Measurements from ENCODE around the gene RNF166. TPM values are rescaled to one million over a fixed set of nuclear protein-coding genes. Genes with fewer than 3 reads are reported as not detected.

RNF166 gene
- polyA plus RNA-seq, 1 donor from 2014 or later: 34.4 TPM

DNA sequence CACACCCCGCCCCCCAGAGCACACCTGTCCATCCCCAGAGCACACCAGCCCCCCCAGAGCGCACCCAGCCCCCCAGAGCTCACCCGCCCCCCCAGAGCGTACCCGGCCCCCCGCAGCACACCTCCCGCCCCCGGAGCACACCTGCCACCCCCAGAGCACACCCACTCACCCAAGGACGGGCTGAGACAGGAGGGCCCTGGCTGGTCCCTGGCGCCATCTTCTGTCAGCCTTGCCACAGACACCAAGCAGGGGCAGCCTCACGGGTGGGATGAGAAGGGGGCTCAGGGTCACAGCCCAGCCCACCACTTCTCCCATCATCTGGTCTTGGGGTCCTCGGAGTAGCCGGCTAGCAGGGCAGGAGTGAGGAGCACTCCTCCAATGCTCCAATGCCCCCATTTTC lies 47.0 kb upstream of the RNF166 start:
- no peak overlapping the region for H2AFZ ChIP-seq (ENCODE audit: low read depth, low read length)
- H3K36me3 ChIP-seq (ENCODE audit: insufficient read depth, low read length): no peaks in the 10 kb centered on the region
- no peak overlapping the region for H3K9ac ChIP-seq (ENCODE audit: low read length)
- no peaks in the 10 kb centered on the region for H3K9me2 ChIP-seq (ENCODE audit: insufficient read depth, low read length)
- no peak overlapping the region for H3K4me3 ChIP-seq (ENCODE audit: low read length)
- H3F3A ChIP-seq (ENCODE audit: insufficient read depth, low read length, poor library complexity, severe bottlenecking): no peaks in the 10 kb centered on the region
- TF ChIP-seq MXI1 (conservative IDR thresholded peaks at IDR 0.05; ENCODE audit: poor library complexity, severe bottlenecking) (no peak), EP300 (conservative IDR thresholded peaks at IDR 0.05; ENCODE audit: poor library complexity, severe bottlenecking) (no peak), REST (IDR thresholded peaks at IDR 0.05; ENCODE audit: borderline replicate concordance) (no peak), RAD21 (conservative IDR thresholded peaks at IDR 0.05) (no peak), TAF1 (IDR thresholded peaks at IDR 0.05; ENCODE audit: low read depth) (no peak), CTCF (IDR thresholded peaks at IDR 0.05; ENCODE audit: poor library complexity, severe bottlenecking) (no peak), EZH2 (IDR thresholded peaks at IDR 0.05; ENCODE audit: borderline replicate concordance, insufficient read depth, low read length, poor library complexity, severe bottlenecking) (no peak), SMC3 (conservative IDR thresholded peaks at IDR 0.05; ENCODE audit: poor library complexity) (no peak), POLR2AphosphoS5 (IDR thresholded peaks at IDR 0.05) (no peak)
- no peaks in the 10 kb centered on the region for H3K27me3 ChIP-seq (ENCODE audit: insufficient read depth, low read depth, low read length)
- no peaks in the 10 kb centered on the region for H4K20me1 ChIP-seq (ENCODE audit: insufficient read depth)
- H3K79me2 ChIP-seq (replicated peaks; ENCODE audit: insufficient read depth, low read length): no peaks in the 10 kb centered on the region
- no peak overlapping the region for H3K4me2 ChIP-seq (ENCODE audit: low read length)
- H3K9me3 ChIP-seq (ENCODE audit: low read length): no peaks in the 10 kb centered on the region
- H3K27ac ChIP-seq (ENCODE audit: low read length): no peak overlapping the region

- Histone ChIP-seq H3K9ac (ENCODE audit: low read length) (no peak overlapping the region), H3K4me3 (ENCODE audit: low read length) (no peak overlapping the region), H3K9me3 (ENCODE audit: low read length) (no peaks in the 10 kb centered on the region), H2AFZ (ENCODE audit: low read depth, low read length) (no peak overlapping the region), H3K27ac (ENCODE audit: low read length) (no peak overlapping the region), H3K36me3 (ENCODE audit: insufficient read depth, low read length) (no peaks in the 10 kb centered on the region), H3K27me3 (ENCODE audit: insufficient read depth, low read depth, low read length) (no peaks in the 10 kb centered on the region), H4K20me1 (ENCODE audit: insufficient read depth) (no peaks in the 10 kb centered on the region), H3K9me2 (ENCODE audit: insufficient read depth, low read length) (no peaks in the 10 kb centered on the region), H3K79me2 (replicated peaks; ENCODE audit: insufficient read depth, low read length) (no peaks in the 10 kb centered on the region), H3F3A (ENCODE audit: insufficient read depth, low read length, poor library complexity, severe bottlenecking) (no peaks in the 10 kb centered on the region), H3K4me2 (ENCODE audit: low read length) (no peak overlapping the region)
- no peak for TF ChIP-seq TAF1 (IDR thresholded peaks at IDR 0.05; ENCODE audit: low read depth)
- no peak for TF ChIP-seq POLR2AphosphoS5 (IDR thresholded peaks at IDR 0.05)
- TF ChIP-seq SMC3 (conservative IDR thresholded peaks at IDR 0.05; ENCODE audit: poor library complexity): no peak
Measured at GRCh38 chr16:88752386-88753002, 46.3 kb upstream of the RNF166 start.

Data from neural cell (in vitro differentiated cells).